Stimulated activated CD8-positive, alpha-beta memory T cell treated with anti-CD3 and anti-CD28 coated beads, Interleukin-7, amount 100 ng/mL, for 48 hours (primary cell): Measurements from ENCODE around the gene HLA-DRB1.
"Not testable (repeated sequence)": the region's sequence is repeated elsewhere in the genome, so short reads cannot be mapped to it uniquely, and the experiment has no call there.

Experiments used
- DNase-seq, 2 donors: peaks; one replicate each; pipeline ENCODE4 v3.0.0-alpha.2; 2020; ENCODE audit warnings: low read depth in 1 of 2; ENCODE audit errors: extremely low read depth in 1 of 2

Gene HLA-DRB1

DNA sequence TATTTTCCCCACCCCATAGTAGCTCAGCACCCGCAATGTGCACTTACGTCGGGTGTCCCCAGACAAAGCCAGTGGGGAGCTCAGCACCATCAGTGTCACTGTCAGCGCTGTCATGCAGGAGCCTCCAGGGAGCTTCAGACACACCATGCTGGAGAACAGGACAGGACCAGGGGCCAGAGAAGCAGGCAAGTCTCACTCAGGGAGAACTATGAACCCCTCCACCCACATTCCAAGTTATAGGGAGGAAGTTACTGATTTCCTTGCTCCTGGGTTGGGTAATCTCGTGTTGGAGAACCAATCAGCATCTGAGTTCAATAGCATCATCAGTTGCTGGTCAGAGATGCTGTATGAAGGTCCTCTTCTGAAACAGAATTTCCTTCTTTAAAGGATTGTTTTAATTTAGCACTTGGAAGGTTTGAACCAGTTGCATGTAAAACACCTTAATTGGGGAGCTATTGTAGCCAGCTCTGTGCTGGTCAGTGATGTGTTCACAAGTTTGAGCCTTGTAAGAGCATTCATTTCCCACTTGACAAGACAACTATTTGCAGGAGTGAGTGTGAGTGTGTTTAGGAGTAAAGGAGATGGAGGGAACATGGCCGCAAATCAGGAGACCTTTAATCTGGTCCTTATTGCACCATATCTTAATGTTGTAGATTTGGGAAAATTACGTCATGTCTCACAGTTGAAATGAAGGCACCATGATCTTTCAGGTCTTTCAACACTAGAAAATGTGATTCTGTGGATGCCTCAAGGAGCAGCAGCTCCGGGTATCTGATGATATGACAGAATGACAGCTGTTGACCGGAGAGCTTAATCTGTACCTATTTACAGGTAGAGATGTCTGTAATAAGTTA lies at the start of gene HLA-DRB1:
Gene HLA-DRB1, minus strand, starts transcription at position 253 of the 854 bp plus-strand sequence. Its CDS starts 106 bp downstream, at position 147.
- no peak for DNase-seq

DNA sequence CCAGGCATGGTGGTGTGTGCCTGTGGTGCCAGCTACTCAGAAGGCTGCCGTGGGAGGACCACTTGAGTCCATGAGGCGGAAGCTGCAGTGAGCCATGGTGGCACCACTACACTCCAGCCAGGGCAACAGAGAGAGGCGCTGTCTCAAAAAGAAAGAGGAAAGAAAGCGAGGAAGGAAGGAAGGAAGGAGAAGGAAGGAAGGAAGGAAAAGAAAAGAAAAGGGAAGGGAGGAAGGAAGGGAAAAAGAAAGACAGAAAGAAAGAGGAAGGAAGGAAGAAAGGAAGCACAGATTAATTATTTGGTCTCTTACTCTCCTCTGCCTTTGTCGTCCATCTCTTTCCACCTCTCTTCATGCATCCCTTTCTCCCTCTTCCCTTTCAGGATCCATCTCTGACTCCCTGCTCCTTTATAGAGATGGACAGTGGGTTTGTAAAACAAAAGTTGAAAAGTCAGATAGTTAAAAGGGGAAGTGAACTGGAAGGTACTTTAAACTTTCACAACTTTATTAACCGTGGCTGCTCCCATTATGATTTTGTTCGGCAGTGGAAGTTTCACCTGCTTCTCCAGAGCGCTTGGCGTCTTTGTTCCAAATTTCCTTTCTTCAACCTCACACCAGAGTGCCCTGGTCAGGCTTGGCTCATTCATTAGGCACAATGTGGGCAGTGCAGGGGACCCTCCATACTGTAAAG lies 49.0 kb upstream of the HLA-DRB1 start:
- no peak for DNase-seq

DNA sequence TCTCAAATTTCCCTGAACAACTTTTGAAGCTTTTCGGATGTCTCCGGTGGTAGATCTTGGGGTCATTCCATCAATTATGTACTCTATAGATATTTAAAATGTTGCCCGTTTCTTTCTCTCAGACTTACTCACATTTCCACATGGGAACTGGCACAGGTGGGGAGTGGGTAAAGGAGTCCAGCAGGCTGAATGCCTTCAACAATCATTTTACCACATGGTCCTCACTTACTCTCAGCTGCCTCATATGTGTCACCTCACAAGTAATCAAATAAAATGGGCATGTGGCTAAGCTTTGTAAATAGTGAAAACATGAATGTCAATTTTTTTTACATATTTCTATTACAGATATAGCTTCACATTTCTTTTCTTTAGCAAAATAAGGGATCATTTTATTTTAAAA lies 48.2 kb upstream of the HLA-DRB1 start:
- no peak for DNase-seq

DNA sequence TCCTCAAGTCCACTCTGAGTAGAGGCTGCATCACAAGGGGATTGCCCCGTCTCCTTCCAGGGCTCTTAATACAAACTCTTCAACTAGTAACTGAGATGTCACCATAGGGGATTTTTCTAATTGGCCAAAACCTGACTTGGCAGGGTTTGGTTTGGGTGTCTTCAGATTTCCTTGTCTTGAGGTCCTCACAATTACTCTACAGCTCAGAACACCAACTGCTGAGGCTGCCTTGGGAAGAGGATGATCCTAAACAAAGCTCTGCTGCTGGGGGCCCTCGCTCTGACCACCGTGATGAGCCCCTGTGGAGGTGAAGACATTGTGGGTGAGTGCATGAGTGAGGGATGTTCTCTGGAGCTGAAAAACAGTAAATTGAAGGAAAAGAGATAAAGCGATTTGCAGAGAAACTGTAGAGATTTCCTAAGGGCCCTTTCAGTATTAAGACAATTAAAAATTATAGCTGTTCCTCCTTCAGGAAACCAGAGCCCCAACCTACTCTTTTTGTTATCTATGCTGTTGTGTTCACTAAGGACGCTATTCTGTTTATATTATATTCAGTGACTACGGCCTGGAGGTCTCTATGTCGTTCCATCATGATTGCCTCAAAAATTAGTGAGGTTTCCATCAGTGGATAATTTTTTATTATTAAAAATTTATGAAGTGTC lies 47.7 kb upstream of the HLA-DRB1 start, which contains the start of gene HLA-DQA1:
Gene HLA-DQA1, plus strand, starts transcription at position 188 of the 662 bp plus-strand sequence. Its CDS starts 53 bp downstream, at position 241.
- no peak for DNase-seq

DNA sequence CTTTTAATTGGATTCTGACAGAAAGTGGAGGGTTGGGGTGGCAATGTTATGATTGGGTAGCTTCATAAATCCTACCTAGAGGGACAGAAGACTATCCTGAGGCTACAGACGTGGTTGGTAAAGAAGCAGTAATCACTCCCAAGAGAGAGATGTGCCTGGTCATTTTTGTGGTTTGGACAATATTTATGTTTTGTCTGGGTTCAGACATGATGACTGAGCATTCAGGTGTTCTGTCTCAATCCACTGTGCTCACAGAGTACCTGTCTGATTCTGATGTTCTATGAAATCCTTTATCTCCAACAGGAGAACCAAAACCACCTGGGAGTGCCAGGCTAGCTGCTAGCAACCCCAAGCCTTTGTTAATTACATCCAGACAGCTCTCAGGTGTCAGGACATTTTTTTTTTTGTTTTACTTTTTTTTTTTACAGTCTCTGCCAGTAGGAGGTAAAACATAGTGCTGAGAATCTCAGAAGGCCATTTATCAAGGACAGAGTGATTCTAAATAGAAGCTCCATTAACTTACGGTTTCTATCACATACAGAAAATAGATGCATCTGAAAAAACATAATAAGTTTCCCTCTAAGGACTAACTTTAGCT lies 46.0 kb upstream of the HLA-DRB1 start:
- no peak for DNase-seq

DNA sequence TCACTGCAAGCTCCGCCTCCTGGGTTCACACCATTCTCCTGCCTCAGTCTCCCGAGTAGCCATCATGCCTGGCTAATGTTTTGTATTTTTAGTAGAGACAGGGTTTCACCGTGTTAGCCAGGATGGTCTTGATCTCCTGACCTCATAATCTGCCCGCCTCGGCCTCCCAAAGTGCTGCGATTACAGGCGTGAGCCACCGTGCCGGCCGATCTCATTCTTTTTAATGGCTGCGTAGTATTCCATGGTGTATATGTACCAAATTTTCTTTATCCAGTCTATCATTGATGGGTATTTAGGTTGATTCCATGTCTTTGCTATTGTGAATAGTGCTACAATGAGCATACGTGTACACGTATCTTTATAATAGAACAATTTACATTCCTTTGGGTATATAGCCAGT lies 40.1 kb upstream of the HLA-DRB1 start:
- DNase-seq: not testable (repeated sequence)

DNA sequence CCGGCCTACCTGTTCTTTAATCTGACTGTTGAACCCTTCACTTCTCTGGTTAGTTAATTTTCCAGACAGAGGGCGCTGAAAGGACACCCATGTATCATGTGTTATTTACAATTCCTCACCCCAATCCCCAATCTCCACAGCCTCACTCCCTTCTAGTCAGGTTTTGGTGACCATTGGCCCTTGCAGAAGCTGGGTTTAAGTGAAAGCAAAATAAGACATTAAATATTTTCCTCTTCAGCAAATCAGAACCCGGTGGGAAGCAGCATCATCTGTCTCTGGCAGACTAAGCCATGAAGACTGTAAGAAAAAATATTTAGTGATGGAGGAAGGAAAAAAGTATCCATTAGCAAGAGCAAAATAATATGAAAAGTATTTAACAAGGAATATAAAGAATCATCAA lies 38.2 kb upstream of the HLA-DRB1 start:
- DNase-seq: no peak

DNA sequence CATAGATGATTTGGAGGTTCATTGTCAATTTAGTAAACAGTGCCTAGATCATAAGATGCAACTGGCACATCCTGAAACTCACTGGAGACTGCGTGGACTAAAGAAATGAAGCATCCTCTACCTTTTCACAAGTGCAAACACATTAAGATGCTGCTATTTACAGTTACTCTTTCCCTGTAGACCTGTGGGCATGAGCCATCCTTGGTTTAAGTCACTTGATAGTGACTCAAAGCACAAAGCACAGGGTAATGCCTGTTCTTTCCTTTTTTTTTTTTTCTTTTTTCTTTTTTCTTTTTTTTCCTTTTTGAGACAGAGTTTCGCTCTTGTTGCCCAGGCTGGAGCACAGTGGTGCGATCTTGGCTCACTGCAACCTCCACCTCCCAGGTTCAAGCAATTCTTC lies 37.6 kb upstream of the HLA-DRB1 start:
- DNase-seq: no peak

DNA sequence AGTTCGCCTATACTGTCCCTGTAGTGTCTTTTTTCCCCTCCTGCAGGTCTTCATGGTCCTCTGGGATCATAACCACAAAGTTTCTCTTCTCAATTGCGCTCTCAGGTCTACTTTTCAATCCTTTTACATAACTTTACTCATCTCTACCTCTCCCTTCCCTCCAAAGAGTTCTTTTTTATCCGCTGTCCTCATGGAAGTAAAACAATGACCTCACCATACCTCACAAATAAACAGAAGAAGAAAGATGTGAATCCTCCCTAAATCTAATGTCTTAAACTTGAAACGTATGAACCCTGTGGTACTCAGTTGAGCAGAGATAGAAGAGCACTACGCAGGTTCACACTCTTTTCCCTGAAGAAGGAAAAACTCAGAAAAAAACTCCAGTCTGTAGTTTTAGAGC lies 35.5 kb upstream of the HLA-DRB1 start:
- DNase-seq: no peak

DNA sequence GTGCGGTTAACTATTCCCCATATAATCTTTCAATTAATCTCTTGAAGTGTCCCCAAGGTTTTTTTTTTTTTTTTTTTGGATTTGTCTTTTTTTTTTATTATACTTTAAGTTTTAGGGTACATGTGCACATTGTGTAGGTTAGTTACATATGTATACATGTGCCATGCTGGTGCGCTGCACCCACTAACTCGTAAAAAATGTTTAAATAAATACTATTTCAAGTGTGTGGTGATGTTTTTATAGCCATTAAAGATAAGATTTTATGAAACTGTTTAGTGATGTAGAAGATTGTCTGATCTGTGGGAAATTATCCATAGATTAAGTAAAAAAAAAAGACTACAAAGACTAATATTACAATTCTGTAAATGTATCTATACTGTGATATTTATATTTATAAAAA lies 34.9 kb upstream of the HLA-DRB1 start:
- DNase-seq: no peak

DNA sequence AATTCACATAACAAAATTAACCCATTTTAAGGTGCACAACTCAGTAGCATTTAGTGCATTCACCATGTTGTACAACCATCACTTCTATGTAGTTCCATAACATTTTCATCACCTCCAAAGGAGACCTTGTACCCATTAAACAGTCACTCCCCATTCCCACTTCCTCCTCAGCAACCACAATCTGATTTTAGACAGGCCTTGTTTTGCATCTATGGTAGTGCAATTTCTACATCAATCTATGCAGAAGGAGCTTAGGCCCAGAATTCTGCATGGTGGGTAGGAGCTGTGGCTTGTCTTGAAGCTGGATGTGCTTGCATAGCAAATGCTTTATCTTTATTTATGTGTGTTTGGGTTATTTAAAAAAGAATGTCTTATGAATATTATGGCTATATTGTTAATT lies 34.0 kb upstream of the HLA-DRB1 start:
- DNase-seq: no peak

DNA sequence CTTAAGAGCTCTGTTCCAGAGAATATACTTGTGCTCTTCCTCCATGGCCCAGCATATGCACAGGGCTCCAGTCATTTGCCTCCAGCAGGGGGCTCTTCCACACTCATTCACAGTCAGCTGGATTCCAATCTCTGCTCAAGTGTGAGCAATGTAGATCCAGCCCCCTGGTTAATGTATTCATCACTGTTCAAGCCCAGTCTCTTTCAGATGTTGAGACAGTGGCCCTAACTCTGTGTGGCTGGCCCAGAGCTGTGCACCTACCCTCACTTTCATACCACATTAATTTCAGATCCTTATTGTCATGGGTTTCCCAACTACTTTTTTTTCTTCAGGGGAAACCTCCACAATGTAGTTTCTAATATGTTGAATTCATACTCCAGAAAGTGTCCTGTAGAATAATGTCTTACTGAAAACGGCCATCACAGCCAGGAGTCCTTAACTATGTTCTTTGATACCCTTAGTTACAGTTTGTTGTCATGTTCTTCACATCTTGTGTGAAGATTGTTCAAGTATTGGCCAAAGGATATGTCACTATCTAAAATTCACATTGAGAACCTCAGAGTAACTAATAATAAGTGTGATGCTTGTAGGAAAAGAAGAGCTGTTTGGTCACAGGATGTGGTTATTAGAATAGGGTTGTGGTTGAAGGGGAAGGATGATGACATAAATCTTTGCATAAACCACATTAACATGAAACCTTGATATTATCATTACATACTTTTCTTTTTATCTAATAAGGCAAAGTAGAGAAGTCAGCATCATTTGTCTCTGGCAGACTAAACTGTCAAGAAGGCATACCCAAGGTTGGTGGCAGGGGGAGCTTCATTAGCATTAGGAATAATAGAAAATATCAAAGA lies 33.1 kb upstream of the HLA-DRB1 start:
- peak; percentile 10 to 23 for DNase-seq

DNA sequence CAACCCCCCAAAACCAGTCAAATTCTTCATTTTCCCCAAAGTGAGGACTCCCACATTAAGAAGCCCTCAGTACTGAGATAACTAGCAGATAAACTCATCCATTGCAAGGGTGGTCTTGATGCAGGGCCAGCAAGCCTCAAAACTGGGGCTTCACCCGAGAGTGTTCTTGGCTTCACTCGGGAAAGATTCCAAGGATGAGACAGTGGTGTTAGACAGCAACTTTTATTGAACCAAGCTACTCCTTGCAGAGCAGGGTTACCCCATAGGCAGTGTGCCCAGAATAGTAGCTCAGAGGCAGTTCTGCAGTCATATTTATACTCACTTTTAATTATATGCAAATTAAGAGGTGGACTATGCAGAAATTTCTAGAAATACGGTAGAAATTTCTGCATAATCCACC lies 31.7 kb upstream of the HLA-DRB1 start:
- DNase-seq: no peak

DNA sequence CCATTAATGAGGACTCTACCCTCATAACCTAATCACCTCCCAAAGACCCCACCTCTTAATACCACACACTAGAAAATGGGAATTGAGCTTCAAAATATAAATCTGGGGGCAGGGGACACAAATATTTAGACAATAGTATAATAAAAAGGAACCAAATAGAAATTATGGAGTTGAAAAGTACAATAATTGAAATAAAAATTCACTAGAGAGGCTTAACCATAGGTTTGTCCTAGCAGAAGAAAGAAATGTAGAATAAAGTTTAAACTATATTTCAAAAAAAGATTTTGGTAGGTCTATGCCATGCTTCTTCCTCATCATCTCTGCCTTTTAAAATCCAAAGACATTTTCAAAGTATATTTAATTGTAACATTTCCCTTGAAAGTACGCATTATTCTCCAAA lies 28.1 kb upstream of the HLA-DRB1 start:
- DNase-seq: no peak

DNA sequence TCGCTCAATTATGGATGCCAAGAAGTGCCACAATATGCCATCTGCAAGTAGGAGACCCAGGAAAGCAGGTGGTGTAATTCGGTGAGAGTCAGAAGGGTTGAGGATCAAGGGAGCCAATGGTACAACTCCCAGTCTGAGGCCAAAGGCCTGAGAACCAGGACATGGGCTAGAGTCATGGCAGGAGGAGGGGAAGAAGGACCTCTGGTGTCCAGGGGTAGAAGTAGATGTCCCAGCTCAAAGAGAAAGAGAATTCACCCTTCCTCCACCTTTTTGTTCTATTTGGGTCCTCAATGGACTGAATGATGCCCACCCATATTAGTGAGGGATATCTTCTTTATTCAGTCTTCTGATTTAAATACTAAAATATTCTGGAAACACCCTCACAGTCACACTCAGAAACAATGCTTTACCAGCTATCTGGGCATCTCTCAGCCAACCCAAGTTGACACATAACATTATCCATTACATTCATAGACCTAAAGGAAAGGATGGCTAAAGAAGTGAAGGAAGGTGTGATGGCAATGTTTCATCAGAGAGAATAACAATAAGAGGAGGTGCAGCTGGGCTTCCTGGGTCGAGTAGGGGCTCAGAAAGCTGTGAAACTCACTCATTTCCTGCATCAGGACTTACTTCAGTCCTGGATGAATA lies 26.4 kb upstream of the HLA-DRB1 start:
- DNase-seq: no peak

DNA sequence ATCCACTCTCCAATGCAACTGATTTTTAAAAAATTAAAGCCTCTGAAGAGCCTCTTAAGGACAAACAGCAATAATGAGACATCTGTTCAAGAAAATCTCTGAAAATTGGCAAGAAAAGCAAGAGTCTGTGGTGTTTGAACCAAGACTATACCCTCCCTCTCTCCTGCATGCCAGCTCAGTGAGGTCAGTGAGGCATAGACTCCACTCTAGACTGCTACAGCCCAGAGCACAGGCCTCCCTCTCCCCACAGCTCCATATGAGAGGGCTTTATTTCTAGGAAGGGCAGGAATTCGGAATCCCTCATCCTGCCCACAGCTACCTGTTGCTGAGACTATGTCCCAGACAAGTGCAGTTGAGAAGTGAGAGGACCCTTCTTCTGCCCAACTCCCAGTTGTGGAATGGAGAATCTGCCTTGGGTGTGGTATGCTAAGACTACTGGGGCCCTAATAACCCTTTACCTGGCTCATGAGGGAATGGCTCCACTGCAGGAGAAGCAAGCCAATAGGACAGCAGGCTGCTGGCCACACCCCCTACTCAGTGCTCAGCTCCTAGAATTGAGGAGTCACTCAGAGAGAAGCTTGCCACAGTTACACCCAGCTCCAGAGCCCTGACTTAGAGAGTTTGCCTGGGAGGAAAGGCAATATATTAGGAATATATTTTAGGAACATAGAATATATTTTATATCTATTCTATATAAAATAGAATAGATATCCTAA lies 24.9 kb upstream of the HLA-DRB1 start:
- DNase-seq: no peak

DNA sequence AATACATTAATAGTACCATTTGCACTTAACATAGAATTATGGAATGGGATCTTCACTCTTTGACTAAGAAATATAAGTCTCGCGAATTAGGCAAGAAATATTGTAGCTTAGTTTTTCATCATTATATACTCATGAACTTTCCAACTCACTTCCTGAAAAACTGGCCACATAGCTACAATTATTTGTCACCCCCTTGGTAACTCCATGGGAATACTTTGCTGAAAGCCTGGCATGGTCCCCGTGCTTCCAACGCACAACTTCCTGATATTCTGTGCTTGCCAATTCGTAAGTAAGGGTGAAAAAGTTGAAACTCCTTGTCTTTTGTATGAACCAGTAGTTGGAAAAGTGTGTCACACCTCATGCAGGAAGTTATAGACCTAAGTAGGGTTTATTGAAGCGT lies 23.8 kb upstream of the HLA-DRB1 start:
- no peak for DNase-seq

DNA sequence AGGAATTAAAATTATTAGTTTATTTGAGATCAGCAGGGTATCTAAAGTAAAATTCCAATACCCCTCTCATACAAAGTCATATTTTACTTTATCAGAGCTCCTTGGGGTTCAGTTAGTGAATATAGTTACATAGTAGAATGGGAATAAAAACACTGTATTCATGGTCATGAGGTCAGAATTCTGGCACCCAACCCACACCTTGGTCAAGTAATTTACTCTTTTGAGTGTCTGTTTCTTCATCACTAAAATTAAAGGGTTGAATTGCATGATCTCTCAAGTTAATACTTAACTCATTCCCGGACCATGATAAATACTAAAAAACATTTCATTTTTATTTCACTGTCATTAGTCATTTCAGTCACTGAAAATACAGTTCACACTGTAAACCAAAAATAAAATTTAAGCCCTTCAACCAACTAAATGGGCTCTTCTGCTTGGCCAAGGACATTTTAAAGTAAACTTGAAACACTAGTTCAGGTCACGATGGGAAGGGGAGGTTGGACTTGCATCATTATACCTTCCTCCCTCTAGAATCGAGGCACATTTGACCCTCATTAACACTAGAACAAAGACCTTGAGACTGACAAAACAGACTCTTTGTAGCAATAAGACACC lies 21.1 kb upstream of the HLA-DRB1 start:
- DNase-seq: no peak
